GM12892 (cell line): ENCODE results near the gene CDHR3.

Experiments used
- POLR2A ChIP-seq: IDR thresholded peaks from 2 replicates; pipeline ENCODE4 v1.6.1; 2011; ENCODE audit warnings: low read depth, low read length, control low read depth
- POLR2AphosphoS5 ChIP-seq: IDR thresholded peaks from 2 replicates; pipeline ENCODE4 v1.6.1; 2011; ENCODE audit warnings: low read depth, low read length, control low read depth

DNA sequence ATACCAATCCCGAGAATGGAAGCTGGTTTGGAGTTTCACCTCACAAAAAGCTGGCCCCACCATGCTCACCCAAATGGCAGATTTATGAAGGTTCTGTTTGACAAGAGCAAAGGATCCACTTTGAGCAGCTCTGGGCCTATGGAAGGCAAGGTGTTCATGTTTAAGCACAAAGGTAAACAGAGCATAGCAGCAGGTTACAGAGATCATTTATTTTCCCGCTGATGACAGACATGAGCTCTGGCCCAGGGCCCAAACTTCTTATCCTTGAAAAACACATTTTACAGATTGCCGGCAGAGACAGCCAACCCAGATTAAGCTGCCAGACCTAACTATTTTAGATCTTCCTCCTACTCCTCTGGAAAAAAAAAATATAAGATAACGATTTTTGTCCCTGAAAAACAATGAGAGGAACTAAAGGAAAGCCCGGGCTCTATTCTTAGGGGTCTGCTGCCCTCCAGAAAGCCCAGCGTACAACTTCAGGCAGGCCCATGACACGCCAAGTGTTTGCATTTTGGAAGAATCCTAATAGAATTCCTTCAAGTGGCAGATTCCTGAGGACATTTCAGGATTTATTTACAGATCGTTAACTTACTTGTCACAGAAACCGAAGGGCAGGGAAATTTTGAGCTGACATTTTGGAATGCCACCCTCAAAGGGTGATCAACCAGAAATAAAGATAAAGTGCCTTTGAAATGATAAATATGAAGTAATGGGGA, 109.1 kb downstream of the CDHR3 start:
- TF ChIP-seq POLR2A (no peak), POLR2AphosphoS5 (no peak)
